Upper lobe of left lung (tissue), 6 donors: ENCODE results near the gene PBLD. TPM values are rescaled to one million over a fixed set of nuclear protein-coding genes. Genes with fewer than 3 reads are reported as not detected.

Source experiments
- ATAC-seq, 2 donors: fragments of 200-7000 bp; cut with Tn5 transposase; one replicate each; pipeline ENCODE4 v1.9.1; 2022; ENCODE audit warnings: mild to moderate bottlenecking in 2 of 2, moderate library complexity in 2 of 2; ENCODE audit not compliant: low FRiP score in 2 of 2
- DNase-seq, 2 donors: peaks; one replicate each; pipeline ENCODE4 v3.0.0-alpha.2; 2019 to 2020
- H3K27ac ChIP-seq, 4 donors: fragments of 200-600 bp; sonication (generic); one replicate each; pipeline ENCODE4 v1.5.1; 2016 to 2019
- H3K27me3 ChIP-seq, 4 donors: fragments of 200-600 bp; sonication (generic); one replicate each; pipeline ENCODE4 v1.5.1; 2017 to 2019
- H3K36me3 ChIP-seq, 4 donors: fragments of 200-600 bp; sonication (generic); one replicate each; pipeline ENCODE4 v1.5.1; 2016 to 2019
- H3K4me1 ChIP-seq, 4 donors: fragments of 200-600 bp; sonication (generic); one replicate each; pipeline ENCODE4 v1.5.1; 2018 to 2019
- H3K4me3 ChIP-seq, 4 donors: fragments of 200-600 bp; sonication (generic); one replicate each; pipeline ENCODE4 v1.5.1; 2017 to 2019; ENCODE audit warnings: mild to moderate bottlenecking in 2 of 4, moderate library complexity in 1 of 4
- H3K9me3 ChIP-seq, 4 donors: fragments of 200-600 bp; sonication (generic); one replicate each; pipeline ENCODE4 v1.5.1; 2018 to 2019
- CTCF ChIP-seq, 6 experiments: fragments of 450-650 bp in 4 of 6; fragments of 200-600 bp in 2 of 6; sonication (generic) in 2 of 6; IDR thresholded peaks; one replicate each; pipeline ENCODE4 v1.5.1; 2016 to 2019; ENCODE audit warnings: antibody characterized with exemption in 6 of 6
- EP300 ChIP-seq, 4 donors: sonication (generic); formaldehyde crosslinking; IDR thresholded peaks; one replicate each; pipeline ENCODE4 v1.5.1; 2017; ENCODE audit warnings: antibody characterized with exemption in 4 of 4, control low read depth in 2 of 4
- POLR2A ChIP-seq, 4 donors: fragments of 450-650 bp; IDR thresholded peaks; one replicate each; pipeline ENCODE4 v1.5.1; 2016 to 2017; ENCODE audit warnings: antibody characterized with exemption in 4 of 4, mild to moderate bottlenecking in 2 of 4
- POLR2AphosphoS5 ChIP-seq, 2 donors: sonication (generic); formaldehyde crosslinking; IDR thresholded peaks; one replicate each; pipeline ENCODE4 v1.5.1; 2017; ENCODE audit warnings: antibody characterized with exemption in 2 of 2
- WGBS, 2 donors: methylation state at CpG; one replicate each; pipeline ENCODE4 v1.1.5; 2017 to 2018; 5-methylcytosine and 5-hydroxymethylcytosine counted together
- total RNA-seq, 6 donors: library from RNA; depleted of rRNA in 4 of 6; stranded (reverse); fragments of >200 nt in 4 of 6; gene quantifications; one replicate each; pipeline versions ENCODE4 v1.1.0 to v1.2.1, GENCODE V29; 2016 to 2021
- donor health status: DM: no; HTN: no; CAD: no; lungs with moderate emphysema.
- donor health status: DM: no; HTN: yes; CAD: no; lungs with severe emphysema.

PBLD gene
- total RNA-seq, 6 donors from 2014 or later = 1.8 to 21.0 (median 4.3) TPM

- Histone ChIP-seq H3K27ac (no peak overlapping the region), H3K4me1 (no peaks in the 10 kb centered on the region), H3K9me3 (no peaks in the 10 kb centered on the region), H3K36me3 (peaks cover 2 to 81% (median 34%) of the 10 kb centered on the region in 4 donors), H3K4me3 (no peak overlapping the region), H3K27me3 (no peaks in the 10 kb centered on the region)
- TF ChIP-seq CTCF (IDR thresholded peaks at IDR 0.05) (peak; percentile 17 to 60 (median 52)), POLR2AphosphoS5 (IDR thresholded peaks at IDR 0.05) (no peak)
- peak; percentile 57 to 74 for ATAC-seq
- DNase-seq = no peak
- 64 to 82% methylated on average over 2 of the region's 2 CpGs for WGBS, 2 donors
These were observed 15.6 kb upstream of the PBLD start for GRCh38 chr10:68348265-68348741.

- no peak overlapping the region for H3K27ac ChIP-seq
- no peak for TF ChIP-seq POLR2AphosphoS5 (IDR thresholded peaks at IDR 0.05)
- no peak for DNase-seq
- 84 to 93% methylated on average over 4 of the region's 4 CpGs for WGBS, 2 donors
- no peak for ATAC-seq
- H3K27me3 ChIP-seq = no peaks in the 10 kb centered on the region
- no peak overlapping the region for H3K4me3 ChIP-seq
- H3K36me3 ChIP-seq = peaks cover 13 to 81% (median 34%) of the 10 kb centered on the region in 4 donors
- no peaks in the 10 kb centered on the region for H3K9me3 ChIP-seq
- no peaks in the 10 kb centered on the region for H3K4me1 ChIP-seq
These were observed 14.0 kb upstream of the PBLD start for GRCh38 chr10:68346774-68347173.

- TF ChIP-seq POLR2A (IDR thresholded peaks at IDR 0.05) (no peak), POLR2AphosphoS5 (IDR thresholded peaks at IDR 0.05) (no peak), EP300 (IDR thresholded peaks at IDR 0.05) (no peak), CTCF (IDR thresholded peaks at IDR 0.05) (no peak)
- peaks cover 25 to 81% (median 43%) of the 10 kb centered on the region in 4 donors for H3K36me3 ChIP-seq
These were observed 12.9 kb upstream of the PBLD start for GRCh38 chr10:68345621-68346020.

GRCh38 chr10:68342909-68343516 is 10.3 kb upstream of the PBLD start:
- Histone ChIP-seq H3K9me3 (no peaks in the 10 kb centered on the region), H3K36me3 (peaks cover 47 to 95% (median 65%) of the 10 kb centered on the region in 4 donors), H3K27me3 (no peaks in the 10 kb centered on the region), H3K27ac (no peak overlapping the region), H3K4me3 (no peak overlapping the region), H3K4me1 (peaks cover under 1 to 8% (median 2%) of the 10 kb centered on the region in 4 donors)
- no peak for DNase-seq
- TF ChIP-seq POLR2A (IDR thresholded peaks at IDR 0.05) (no peak), POLR2AphosphoS5 (IDR thresholded peaks at IDR 0.05) (no peak), CTCF (IDR thresholded peaks at IDR 0.05) (no peak), EP300 (IDR thresholded peaks at IDR 0.05) (no peak)
- 90 to 93% methylated on average over 3 of the region's 3 CpGs for WGBS, 2 donors
- no peak for ATAC-seq

More at GRCh38 chr10:68345621-68346020, 12.9 kb upstream of the PBLD start:
- Histone ChIP-seq H3K27me3 (no peaks in the 10 kb centered on the region), H3K27ac (no peak overlapping the region), H3K4me1 (no peaks in the 10 kb centered on the region), H3K4me3 (no peak overlapping the region), H3K9me3 (no peaks in the 10 kb centered on the region)
- no peak for DNase-seq
- ATAC-seq = no peak
- WGBS, 2 donors = 98 to 99% methylated on average over 4 of the region's 4 CpGs

GRCh38 chr10:68340358-68341080 is 7.8 kb upstream of the PBLD start:
- Histone ChIP-seq H3K27me3 (no peaks in the 10 kb centered on the region), H3K27ac (no peak overlapping the region), H3K4me1 (peaks cover 19 to 32% (median 27%) of the 10 kb centered on the region in 4 donors), H3K9me3 (no peaks in the 10 kb centered on the region), H3K36me3 (peaks cover 47 to 74% (median 62%) of the 10 kb centered on the region in 4 donors), H3K4me3 (no peak overlapping the region)
- no peak for DNase-seq
- no peak for TF ChIP-seq CTCF (IDR thresholded peaks at IDR 0.05)
- 96% methylated on average over 8 of the region's 8 CpGs for WGBS, 2 donors
- no peak for ATAC-seq
